ENCODE results near the gene TBC1D1.

The TBC1D1 gene

GRCh38 chr4:38058151-38058550, 167.3 kb downstream of the TBC1D1 start:
- no peak for DNase-seq

GRCh38 chr4:38060829-38061431, 170.0 kb downstream of the TBC1D1 start:
- DNase-seq: no peak

GRCh38 chr4:38062088-38062775, 171.3 kb downstream of the TBC1D1 start:
- peak; percentile 62 to 68 for DNase-seq

DNA sequence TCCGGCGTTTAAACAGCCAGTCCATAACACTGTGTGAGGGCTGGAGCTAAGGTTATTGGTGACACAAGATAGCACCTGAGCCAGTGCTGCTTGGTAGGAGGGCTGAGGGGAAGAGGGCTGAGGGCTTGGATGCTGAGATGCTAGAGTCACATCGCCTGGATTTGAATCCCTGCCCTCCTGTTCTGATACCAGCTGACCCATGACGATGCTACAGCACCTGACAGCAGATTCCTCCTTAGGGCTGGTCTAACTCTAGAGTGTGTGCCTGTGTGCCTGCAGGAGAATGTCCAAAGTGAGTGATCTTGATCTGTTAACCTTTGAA, 171.9 kb downstream of the TBC1D1 start:
- no peak for DNase-seq

DNA sequence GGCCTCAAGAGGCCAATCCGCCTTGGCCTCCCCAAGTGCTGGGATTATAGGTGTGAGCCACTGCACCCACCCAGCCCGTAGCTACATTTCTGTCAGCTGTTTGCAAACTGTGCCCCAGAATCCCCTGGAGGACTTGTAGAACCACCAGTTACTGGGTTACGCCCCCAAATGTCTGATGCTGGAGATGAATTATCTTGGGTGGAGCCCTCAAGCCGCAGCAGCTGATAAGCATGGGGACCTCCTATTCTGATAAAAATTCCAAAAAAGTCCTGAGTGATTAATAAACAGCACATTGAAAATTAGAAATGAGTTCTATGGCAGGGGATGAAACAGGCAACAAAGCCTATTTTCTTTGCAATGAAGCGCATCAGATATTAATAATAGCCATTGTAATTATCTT, 174.3 kb downstream of the TBC1D1 start:
- no peak for DNase-seq

DNA sequence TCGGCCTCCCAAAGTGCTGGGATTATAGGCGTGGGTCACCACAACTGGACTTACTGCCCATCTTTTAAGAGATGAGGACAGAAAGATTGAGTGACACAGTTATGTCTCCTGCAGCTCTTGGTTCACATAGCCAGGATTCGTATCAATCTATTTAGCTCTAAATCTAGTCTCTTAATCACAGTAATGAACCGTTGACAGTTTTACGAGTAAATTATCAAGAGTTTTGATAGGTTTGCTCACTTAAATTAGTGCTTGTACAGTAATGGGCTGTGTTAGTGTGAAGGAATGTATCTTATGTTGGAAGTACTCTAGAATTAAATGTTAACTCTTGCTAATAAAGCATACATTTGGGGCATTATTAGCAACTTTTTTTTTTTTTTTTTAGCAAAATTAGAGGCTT, 175.0 kb downstream of the TBC1D1 start:
- no peak for DNase-seq

GRCh38 chr4:38067499-38067898, 176.6 kb downstream of the TBC1D1 start:
- no peak for DNase-seq

DNA sequence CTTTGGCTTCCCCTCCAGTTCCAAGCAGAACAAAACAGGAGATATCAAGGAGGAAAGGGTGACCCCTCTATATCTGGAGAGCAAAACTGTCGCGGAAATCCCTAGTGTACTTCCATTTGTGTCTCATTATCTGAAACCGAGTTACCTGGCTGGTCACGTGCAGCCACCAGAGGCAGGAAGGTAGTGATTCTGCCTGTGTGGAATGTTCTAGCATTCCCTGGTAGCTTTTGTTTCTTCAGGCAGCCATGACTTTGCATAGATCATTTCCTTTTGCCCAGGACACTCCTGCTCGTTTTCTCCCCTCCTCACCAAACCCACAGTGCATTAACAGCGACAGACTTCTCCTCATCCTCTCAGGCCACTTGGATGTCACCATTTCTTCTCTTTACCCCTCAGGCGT, 177.2 kb downstream of the TBC1D1 start:
- DNase-seq: no peak

GRCh38 chr4:38069271-38069760, 178.4 kb downstream of the TBC1D1 start:
- peak in 1 of 2 donors; percentile 29 for DNase-seq

GRCh38 chr4:38071801-38072431, 181.0 kb downstream of the TBC1D1 start:
- no peak for DNase-seq

DNA sequence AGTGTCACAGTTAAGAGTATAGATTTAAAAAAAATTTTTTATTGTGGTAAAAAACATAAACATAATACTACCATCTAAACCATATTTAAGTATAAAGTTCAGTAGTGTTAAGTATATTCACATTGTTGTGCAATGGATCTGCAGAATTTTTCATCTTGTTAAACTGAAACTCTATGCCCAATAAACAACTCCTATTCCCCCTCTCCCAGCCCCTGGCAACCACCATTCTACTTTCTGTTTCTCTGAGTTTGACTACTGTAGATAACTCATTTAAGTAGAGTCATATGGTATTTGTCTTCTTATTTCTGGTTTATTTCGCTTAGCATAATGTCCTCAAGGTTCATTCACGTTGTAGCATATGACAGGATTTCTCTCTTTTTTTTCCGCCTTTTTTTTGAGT, 181.7 kb downstream of the TBC1D1 start:
- DNase-seq: no peak

DNA sequence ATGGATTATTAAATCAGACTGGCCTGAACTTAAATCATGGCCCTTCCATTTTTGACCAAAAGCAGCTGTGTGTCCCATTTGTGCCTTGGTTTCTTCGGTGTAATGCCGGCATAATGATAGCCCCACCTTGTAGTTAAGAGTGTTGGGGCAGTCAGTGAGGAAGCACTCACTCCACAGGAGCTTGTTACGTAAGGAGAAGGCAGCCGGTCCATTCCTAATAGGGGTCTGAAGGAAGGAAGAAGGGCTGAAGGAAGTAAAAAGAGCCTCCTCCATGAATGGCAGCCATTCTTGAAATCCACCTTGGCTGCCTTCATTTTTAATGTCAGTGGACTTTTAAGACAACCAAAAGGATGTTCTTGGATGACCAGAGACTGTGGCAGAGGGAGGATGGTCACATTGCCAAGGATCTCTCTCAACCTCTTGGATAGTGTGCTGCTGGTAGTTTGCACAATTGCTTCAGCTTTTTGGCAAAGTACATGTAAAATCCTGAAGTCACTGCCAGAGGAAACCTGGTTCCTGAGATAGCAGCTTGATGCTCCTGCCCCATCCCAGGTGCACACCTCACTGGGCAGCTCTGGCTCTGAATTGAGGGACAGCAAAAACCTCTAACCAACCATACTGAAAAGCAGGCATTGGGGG, 182.8 kb downstream of the TBC1D1 start:
- DNase-seq: no peak

DNA sequence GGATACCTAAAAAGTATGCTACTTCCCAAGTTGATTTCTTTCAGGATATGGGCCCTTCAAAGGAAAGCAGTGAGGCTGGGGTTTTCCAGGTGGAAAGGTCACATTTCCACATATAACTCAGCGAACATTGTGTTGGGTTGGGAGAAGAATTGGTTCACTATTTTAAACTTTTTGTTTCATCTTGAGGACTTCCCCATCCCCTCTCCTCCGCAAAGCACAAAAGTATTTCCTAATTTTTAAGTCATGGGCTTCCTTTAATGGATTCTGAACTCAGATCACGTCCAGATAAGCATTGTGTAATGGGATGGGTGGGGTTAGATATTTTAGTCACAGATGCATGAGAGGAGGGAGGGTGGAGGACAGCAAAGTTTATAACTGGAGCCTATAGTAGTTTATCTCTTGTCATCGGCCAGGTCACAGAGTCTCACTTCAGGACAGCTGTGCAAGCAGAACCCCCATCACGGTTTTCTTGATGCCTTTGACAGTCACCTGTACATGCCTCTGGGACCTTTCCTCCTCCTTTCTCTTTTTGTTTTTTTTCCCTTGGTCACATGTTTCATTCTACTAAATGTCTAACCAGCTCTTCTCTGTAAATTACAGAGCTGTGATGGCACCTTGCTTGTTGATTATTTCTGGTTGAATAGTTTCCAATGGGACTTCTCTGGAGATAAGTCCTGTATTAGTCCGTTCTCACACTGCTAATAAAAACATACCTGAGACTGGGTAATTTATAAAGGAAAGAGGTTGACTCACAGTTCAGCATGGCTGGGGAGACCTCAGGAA, 184.7 kb downstream of the TBC1D1 start:
- DNase-seq: peak; percentile 26 to 34

DNA sequence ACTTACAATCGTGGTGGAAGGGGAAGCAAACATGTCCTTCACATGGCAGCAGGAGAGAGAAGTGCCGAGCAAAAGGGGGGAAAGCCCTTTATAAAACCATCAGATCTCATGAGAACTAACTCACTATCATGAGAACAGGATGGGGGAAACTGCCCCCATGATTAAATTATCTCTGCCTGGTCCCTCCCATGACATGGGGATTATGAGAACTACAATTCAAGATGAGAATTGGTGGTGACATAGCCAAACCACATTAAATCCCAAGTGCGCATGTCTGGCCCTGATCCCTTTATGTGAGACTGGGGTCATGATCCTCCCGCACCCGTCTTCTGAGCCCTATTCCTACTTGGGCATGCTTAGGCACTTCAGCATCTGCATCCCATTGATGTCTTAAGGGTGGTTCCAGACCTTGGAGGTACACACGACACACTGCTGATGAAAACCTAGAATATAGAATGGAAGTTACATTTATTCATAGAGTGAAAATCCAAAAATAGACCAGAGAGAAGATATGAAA, 185.3 kb downstream of the TBC1D1 start:
- DNase-seq: no peak

GRCh38 chr4:38077791-38078489, 187.1 kb downstream of the TBC1D1 start:
- no peak for DNase-seq

DNA sequence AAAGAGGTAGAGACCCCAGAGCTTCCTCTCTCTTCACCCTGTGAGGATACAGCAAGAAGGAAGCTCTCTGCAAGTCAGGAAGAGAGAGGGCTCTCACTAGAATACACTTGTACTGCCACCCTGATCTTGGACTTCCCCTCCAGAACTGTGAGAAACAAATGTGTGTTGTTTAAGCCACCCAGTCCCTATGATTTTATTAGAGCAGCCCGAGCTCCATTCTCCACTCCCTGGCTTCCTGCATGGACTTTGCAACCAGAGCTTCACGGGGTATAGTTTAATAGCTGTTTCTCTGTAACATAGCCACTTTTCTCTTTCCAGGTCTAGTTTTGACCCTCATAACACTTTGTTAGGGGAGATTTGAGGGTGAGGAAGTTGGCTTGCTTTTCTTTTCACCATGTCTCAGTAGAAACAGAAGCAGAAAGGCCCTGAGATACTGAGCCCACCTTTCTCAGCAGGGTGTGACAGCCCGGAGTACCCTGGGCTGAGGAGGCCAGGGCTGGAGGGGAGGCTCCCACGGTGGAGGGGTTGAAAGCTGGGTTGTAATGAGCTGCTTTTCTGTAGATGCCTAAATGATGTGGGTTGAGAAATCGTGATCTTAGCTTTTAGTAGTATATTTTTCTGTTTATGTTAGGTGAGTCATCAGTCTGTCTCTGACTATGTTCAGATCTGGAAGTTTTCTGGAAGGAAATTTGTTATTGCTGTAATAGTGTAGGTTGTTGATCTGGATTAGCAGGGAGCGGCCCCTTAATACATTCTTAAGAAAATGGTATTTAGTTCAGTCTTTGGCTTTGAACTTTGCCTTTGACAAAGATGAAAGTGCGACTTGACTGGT, 187.9 kb downstream of the TBC1D1 start:
- no peak for DNase-seq

DNA sequence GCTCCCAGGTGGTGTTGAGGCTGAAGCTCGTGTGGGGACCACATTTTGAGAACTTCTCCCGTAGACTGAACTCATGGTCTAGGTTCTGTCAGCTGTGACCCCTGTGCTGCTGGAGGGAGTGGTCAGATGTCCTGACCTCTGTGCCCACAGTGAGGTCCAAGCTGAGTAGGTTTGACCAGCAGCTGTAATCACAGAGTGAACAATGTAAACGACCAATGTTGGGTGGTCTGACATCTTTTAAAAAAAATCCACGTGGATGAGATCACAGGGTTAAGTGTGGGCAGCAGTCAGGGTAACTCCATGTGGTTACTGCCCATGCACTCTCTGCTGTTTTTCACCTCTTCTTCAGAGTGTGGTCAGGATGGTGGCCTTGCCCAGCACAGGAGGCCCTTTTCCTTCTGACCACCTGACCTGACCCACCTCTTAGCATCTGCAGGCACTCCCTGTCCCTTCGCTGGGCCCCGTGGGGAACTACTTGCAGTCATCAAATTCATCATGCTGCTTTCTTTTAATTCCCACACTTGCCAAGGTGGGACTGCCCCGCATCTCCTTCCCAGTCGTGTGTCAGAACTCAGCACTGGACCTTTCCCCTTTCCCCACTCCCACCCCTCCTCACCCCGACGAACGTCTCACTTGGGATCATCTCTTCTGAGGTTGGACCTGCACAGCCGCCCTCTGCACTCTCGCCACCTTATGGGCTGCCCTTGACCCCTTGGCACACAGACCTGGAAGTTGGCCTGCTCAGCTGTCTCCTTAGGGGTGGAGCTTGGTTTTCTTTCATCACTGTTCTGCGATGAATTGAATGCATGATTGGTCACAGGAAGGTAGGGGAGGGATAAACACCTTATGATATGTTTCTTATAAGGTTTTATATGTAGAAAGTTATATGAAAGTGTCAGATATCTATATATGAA, 189.4 kb downstream of the TBC1D1 start:
- DNase-seq: no peak

DNA sequence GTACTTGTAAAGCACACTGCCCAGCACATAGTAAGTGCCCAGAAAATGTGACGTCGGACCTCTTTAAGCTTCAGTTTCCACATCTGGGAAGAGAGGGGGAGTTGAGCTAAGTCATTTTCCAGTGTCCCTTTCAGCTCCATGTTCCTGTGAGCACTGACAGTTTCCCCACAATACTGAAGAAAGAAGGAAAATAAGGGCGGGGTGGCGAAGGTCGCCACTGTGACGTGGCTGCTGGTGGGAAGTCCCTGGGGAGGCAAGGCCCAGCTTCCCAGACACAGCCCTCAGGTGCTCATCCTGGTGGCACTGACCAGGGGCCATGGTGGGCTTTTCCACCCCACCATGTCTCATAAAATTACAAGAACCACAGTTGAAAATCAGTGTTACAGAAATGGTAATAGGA, 191.1 kb downstream of the TBC1D1 start:
- DNase-seq: no peak

GRCh38 chr4:38082424-38083385, 191.8 kb downstream of the TBC1D1 start:
- DNase-seq: no peak
